ENCODE data around the gene CTNNBL1.
A peak's percentile ranks its signal among the peaks of the same experiment; 100 is the strongest.

Gene CTNNBL1

GRCh38 chr20:37669062-37669772 lies 24.6 kb upstream of the CTNNBL1 start:
- TF ChIP-seq GATA2 (IDR thresholded peaks at IDR 0.05; ENCODE audit: low read depth, low read length), result peak; percentile 60
- no peak for TF ChIP-seq GATA3 (IDR thresholded peaks at IDR 0.05; ENCODE audit: low read depth, low read length)

- TF ChIP-seq GATA2 (IDR thresholded peaks at IDR 0.05; ENCODE audit: low read depth, low read length), result no peak
- no peak for TF ChIP-seq GATA3 (IDR thresholded peaks at IDR 0.05; ENCODE audit: low read depth, low read length)
Observed at GRCh38 chr20:37669773-37670236, 24.0 kb upstream of the CTNNBL1 start.

- TF ChIP-seq GATA2 (IDR thresholded peaks at IDR 0.05; ENCODE audit: low read depth, low read length) (peak; percentile 46), GATA3 (IDR thresholded peaks at IDR 0.05; ENCODE audit: low read depth, low read length) (no peak)
Observed at GRCh38 chr20:37670351-37670791, 23.5 kb upstream of the CTNNBL1 start.

GRCh38 chr20:37672143-37672542 lies 21.7 kb upstream of the CTNNBL1 start:
- TF ChIP-seq GATA3 (IDR thresholded peaks at IDR 0.05; ENCODE audit: low read depth, low read length), result no peak
- TF ChIP-seq GATA2 (IDR thresholded peaks at IDR 0.05; ENCODE audit: low read depth, low read length), result no peak

GRCh38 chr20:37673444-37673843 lies 20.4 kb upstream of the CTNNBL1 start:
- TF ChIP-seq GATA2 (IDR thresholded peaks at IDR 0.05; ENCODE audit: low read depth, low read length) (peak; percentile 73), GATA3 (IDR thresholded peaks at IDR 0.05; ENCODE audit: low read depth, low read length) (no peak)

- TF ChIP-seq GATA2 (IDR thresholded peaks at IDR 0.05; ENCODE audit: low read depth, low read length) (no peak), GATA3 (IDR thresholded peaks at IDR 0.05; ENCODE audit: low read depth, low read length) (no peak)
Observed at GRCh38 chr20:37676440-37676839, 17.4 kb upstream of the CTNNBL1 start.

- TF ChIP-seq GATA2 (IDR thresholded peaks at IDR 0.05; ENCODE audit: low read depth, low read length), result no peak
- no peak for TF ChIP-seq GATA3 (IDR thresholded peaks at IDR 0.05; ENCODE audit: low read depth, low read length)
Observed at GRCh38 chr20:37677969-37678861, 15.6 kb upstream of the CTNNBL1 start.

- TF ChIP-seq GATA2 (IDR thresholded peaks at IDR 0.05; ENCODE audit: low read depth, low read length), result no peak
- no peak for TF ChIP-seq GATA3 (IDR thresholded peaks at IDR 0.05; ENCODE audit: low read depth, low read length)
Observed at GRCh38 chr20:37680420-37680819, 13.4 kb upstream of the CTNNBL1 start.

GRCh38 chr20:37681384-37682112 lies 12.3 kb upstream of the CTNNBL1 start:
- TF ChIP-seq GATA3 (IDR thresholded peaks at IDR 0.05; ENCODE audit: low read depth, low read length), result no peak

- TF ChIP-seq GATA3 (IDR thresholded peaks at IDR 0.05; ENCODE audit: low read depth, low read length) (no peak), GATA2 (IDR thresholded peaks at IDR 0.05; ENCODE audit: low read depth, low read length) (no peak)
Observed at GRCh38 chr20:37686762-37687477, 6.9 kb upstream of the CTNNBL1 start.

- TF ChIP-seq GATA2 (IDR thresholded peaks at IDR 0.05; ENCODE audit: low read depth, low read length) (no peak), GATA3 (IDR thresholded peaks at IDR 0.05; ENCODE audit: low read depth, low read length) (no peak)
Observed at GRCh38 chr20:37687478-37687805, 6.4 kb upstream of the CTNNBL1 start.

- TF ChIP-seq GATA2 (IDR thresholded peaks at IDR 0.05; ENCODE audit: low read depth, low read length) (no peak), GATA3 (IDR thresholded peaks at IDR 0.05; ENCODE audit: low read depth, low read length) (no peak)
Observed at GRCh38 chr20:37688093-37688492, 5.7 kb upstream of the CTNNBL1 start.

- no peak for TF ChIP-seq GATA2 (IDR thresholded peaks at IDR 0.05; ENCODE audit: low read depth, low read length)
- TF ChIP-seq GATA3 (IDR thresholded peaks at IDR 0.05; ENCODE audit: low read depth, low read length), result no peak
Observed at GRCh38 chr20:37690626-37691369, 3.0 kb upstream of the CTNNBL1 start.
